GM23338 (cell line): ENCODE data around the gene TLCD3A.

Experiments
- CREB1 ChIP-seq: fragments of 250-450 bp; sonication (Bioruptor Pico); IDR thresholded peaks from 2 replicates; pipeline ENCODE4 v1.5.0; 2020; ENCODE audit warnings: low read depth, mild to moderate bottlenecking, moderate library complexity
- CTCF ChIP-seq, 2 experiments: fragments of 200-600 bp in 1 of 2; sonication (generic) in 1 of 2; conservative IDR thresholded peaks; 2 replicates each; pipeline versions ENCODE4 v1.5.1 to v1.6.1; 2016 to 2017; ENCODE audit warnings: antibody characterized with exemption in 2 of 2, low read depth in 2 of 2, mild to moderate bottlenecking in 2 of 2, moderate library complexity in 1 of 2
- ETS1 ChIP-seq: IDR thresholded peaks from 2 replicates; pipeline ENCODE4 v1.6.1; 2016; ENCODE audit warnings: antibody characterized with exemption
- EZH2 ChIP-seq: fragments of 200-600 bp; sonication (generic); IDR thresholded peaks from one replicate; pipeline ENCODE4 v1.8.0; 2017; ENCODE audit warnings: antibody characterized with exemption, mild to moderate bottlenecking, low read depth; ENCODE audit not compliant: unreplicated experiment
- EZH2phosphoT487 ChIP-seq: fragments of 200-600 bp; sonication (generic); IDR thresholded peaks from one replicate; pipeline ENCODE4 v1.8.1; 2018; ENCODE audit warnings: antibody characterized with exemption; ENCODE audit not compliant: unreplicated experiment
- JUNB ChIP-seq: IDR thresholded peaks from one replicate; pipeline ENCODE4 v1.6.1; 2016; ENCODE audit warnings: antibody characterized with exemption; ENCODE audit not compliant: unreplicated experiment
- NANOG ChIP-seq: IDR thresholded peaks from 2 replicates; pipeline ENCODE4 v1.6.1; 2016; ENCODE audit warnings: antibody characterized with exemption, borderline replicate concordance
- POLR2AphosphoS5 ChIP-seq: IDR thresholded peaks from 2 replicates; pipeline ENCODE4 v1.6.1; 2016; ENCODE audit warnings: antibody characterized with exemption, low read depth
- REST ChIP-seq: IDR thresholded peaks from one replicate; pipeline ENCODE4 v1.6.1; 2018; ENCODE audit warnings: antibody characterized with exemption; ENCODE audit not compliant: unreplicated experiment
- STAT1 ChIP-seq: IDR thresholded peaks from one replicate; pipeline ENCODE4 v1.6.1; 2016; ENCODE audit warnings: antibody characterized with exemption; ENCODE audit not compliant: unreplicated experiment
- ZNF114 ChIP-seq: fragments of 250-450 bp; sonication (Bioruptor Pico); IDR thresholded peaks from 2 replicates; pipeline ENCODE4 v1.5.0; 2020; ENCODE audit warnings: mild to moderate bottlenecking, moderate library complexity

- TF ChIP-seq CTCF (conservative IDR thresholded peaks at IDR 0.05; ENCODE audit: low read depth in 2 of 2) (no peak), JUNB (no peak), ZNF114 (CRISPR knock-in tag) (no peak), EZH2 (no peak), EZH2phosphoT487 (no peak), REST (no peak), ETS1 (no peak), POLR2AphosphoS5 (no peak), CREB1 (CRISPR knock-in tag) (no peak), NANOG (no peak), STAT1 (no peak)
These were observed 6.7 kb upstream of the TLCD3A start for GRCh38 chr17:725746-726145.
